Activated CD4-positive, alpha-beta T cell treated with anti-CD3 and anti-CD28 coated beads for 4 hours (primary cell): ENCODE results near the gene AKAP12.

Source experiments
- DNase-seq, 2 donors: peaks; one replicate each; pipeline ENCODE4 v3.0.0-alpha.2; 2020

Gene AKAP12

GRCh38 chr6:151387175-151387970 is 147.6 kb downstream of the AKAP12 start:
- no peak for DNase-seq

DNA sequence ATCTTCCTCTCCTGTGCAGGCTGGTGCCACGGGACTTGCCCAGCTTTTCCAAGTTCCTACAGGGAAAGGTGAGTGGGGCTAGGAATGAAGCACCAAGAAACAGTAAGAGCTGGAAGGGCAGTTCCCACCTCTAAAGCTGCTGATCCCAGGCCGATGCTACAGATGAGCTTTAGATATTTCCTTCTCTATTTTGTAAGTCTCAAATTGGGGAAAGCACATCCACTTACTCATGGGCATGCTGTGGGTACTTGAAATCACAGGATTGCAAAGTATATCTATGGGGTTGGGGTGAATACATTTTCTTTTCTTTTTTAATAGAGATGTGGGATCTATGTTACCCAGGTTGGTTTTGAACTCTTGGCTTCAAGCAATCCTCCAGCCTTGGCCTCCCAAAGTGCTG is 148.5 kb downstream of the AKAP12 start:
- DNase-seq: no peak

- peak in 1 of 2 donors; percentile 32 for DNase-seq
Observed at GRCh38 chr6:151388997-151389617, 149.3 kb downstream of the AKAP12 start.

DNA sequence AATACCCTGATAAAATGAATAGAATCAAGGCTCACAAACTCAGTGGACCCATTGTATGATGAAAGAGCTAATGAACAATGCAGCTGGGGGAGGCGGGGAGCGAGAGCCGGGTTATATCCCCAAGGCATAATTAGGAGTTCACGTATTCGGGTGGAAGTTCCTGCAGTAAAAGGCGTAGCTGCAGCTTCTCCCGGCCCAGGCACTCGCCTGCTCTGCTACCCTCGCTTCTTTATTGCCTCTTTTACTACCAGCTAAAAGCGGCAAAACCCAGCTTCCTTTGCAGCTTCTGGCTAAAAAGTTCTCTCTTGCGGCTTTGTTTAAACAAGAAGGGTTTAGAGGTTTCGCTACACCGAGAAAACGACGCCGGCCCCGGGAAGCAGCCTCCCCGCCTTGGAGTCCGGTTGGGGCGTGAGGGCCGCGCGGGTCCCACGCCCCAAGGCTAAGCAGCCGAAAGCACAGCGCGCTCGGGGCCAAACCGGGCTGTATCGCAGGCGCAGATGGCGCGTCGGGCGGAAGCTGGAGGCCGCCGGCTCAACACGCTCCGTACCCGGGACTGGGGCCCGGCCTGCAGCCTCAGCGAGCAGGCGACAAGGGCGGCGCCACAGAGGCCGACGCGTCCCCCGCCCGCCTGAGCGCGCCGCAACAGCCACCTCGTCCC is 150.0 kb downstream of the AKAP12 start:
- DNase-seq: peak in 1 of 2 donors; percentile 37

DNA sequence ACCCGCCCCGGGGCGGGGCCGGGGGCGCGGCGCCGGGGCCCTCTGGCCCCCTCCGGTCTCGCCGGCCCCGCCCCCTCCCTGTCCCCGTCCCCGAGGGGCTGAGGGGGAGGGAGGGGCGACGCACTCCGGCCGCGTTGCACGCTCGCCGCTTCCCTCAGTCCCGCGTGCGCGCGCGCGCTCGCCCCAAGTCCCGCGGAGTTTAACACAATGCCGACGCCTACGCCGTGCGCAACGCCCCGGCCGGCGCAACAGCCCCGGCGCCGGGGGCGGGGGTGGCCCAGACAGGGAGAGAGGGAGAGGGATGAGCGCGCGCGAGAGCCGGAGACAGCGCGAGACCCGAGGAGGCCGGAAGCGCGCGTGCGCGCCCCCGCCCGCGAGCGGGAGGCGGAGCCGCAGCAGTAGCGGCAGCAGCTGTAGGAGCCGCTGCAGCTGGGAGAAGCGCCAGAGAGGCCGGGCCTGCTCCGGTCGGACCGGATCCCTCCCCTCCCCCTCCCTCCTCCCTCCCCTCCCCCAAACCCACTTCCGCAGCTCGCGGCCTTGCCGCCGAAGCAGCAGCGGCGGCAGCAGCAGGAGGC is 150.6 kb downstream of the AKAP12 start:
- DNase-seq: peak; percentile 95 to 98

DNA sequence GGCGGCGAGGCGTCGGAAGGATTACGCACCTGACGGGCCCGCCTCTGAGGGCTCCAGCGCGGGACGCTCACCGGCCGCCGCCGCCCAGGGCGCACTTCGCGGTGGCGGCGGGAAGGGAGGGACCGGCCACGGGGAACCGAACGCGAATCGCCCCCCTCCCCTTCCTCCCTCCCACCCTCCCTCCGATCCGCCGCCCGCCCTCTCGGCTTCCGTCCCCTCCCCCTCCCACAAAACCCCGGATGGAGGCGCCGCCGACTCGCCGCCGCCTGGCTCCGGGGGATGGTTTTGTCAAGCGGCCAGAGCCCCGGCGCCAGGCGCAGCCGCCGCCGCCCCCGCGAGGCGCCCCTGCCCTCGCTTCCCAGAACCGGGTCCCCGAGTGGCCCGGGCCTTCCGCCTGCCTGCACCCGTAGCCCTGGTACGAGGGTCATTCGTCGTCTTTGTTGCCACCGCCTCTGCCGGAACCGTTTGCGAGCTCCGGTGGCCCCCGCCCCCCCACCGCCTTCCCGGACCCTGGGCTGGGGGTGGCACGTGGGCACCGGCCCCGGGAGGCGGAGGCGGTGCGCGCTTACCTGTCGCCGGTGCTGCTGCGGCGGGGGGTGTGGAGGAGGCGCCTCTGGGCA is 151.2 kb downstream of the AKAP12 start:
- peak; percentile 83 to 84 for DNase-seq

- DNase-seq: peak; percentile 47 to 68
Observed at GRCh38 chr6:151391471-151392413, 152.0 kb downstream of the AKAP12 start, which contains the start of gene ZBTB2. ZBTB2 (minus strand) TSS chr6:151391559; CDS start chr6:151373637, 17,922 bp downstream.

DNA sequence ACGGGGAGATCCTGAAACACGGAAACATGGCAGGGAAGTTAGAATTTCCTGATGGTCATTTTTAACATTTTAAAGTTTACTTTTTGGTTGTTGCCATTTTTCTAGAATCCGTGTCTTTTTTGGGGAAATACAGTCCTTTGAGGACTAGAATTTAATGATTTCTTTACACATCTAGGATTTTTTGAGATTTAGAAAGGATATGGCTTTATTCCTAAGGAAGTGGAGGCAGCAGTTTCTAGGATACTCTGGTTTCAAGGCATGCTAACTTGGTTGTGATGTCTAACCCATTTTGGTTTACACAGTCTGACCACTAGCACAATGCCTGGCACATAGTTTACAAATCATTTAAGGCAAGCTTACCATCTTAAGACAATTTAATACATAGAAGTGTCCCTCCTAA is 152.7 kb downstream of the AKAP12 start:
- no peak for DNase-seq

GRCh38 chr6:151393410-151393809 is 153.6 kb downstream of the AKAP12 start:
- no peak for DNase-seq

- no peak for DNase-seq
Observed at GRCh38 chr6:151399679-151400078, 159.9 kb downstream of the AKAP12 start.

DNA sequence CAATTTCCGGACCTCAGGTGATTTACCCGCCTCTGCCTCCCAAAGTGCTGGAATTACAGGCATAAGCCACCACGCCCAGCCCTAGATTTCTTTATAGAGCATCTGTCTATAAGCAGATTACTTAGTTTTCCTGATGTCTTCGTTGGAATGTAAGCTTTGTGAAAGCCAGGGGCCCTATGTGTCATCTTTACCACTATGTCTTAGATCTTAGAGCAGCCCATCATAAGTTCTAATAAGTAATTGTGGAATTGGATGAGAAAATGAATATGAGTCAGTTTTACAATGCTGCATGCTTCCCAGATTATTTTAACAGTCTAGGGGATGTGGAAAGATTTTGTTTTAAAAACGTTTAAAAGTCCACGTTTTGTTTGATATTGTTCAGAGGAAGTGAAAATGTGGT is 160.7 kb downstream of the AKAP12 start:
- DNase-seq: no peak

GRCh38 chr6:151402228-151402627 is 162.5 kb downstream of the AKAP12 start:
- no peak for DNase-seq

DNA sequence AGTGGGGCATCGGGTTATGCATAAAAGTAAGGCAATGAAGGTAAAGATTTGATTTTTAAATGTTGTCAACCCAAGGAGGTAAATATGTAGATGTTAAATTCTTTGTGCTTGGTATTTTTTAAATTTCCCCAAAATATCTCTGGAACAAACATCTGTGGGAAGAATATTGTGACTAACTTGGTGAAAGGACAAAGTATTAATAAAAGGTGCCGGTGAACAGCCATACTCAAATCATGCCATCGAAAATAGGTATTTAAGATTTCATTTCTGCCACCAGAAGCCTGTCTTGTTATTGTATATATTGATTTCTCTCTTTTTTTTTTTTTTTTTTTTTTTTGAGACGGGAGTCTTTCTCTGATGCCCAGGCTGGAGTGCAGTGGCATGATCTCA is 164.1 kb downstream of the AKAP12 start:
- DNase-seq: no peak
